GM19193 (cell line): ENCODE data around the gene SYCN.

Experiments
- POLR2A ChIP-seq: IDR thresholded peaks from 4 replicates; pipeline ENCODE4 v1.6.1; 2011; ENCODE audit not compliant: insufficient read depth, insufficient read length; ENCODE audit errors: extremely low read depth

The SYCN gene

GRCh38 chr19:39169143-39169810 lies 34.8 kb downstream of the SYCN start:
- TF ChIP-seq POLR2A, result no peak

DNA sequence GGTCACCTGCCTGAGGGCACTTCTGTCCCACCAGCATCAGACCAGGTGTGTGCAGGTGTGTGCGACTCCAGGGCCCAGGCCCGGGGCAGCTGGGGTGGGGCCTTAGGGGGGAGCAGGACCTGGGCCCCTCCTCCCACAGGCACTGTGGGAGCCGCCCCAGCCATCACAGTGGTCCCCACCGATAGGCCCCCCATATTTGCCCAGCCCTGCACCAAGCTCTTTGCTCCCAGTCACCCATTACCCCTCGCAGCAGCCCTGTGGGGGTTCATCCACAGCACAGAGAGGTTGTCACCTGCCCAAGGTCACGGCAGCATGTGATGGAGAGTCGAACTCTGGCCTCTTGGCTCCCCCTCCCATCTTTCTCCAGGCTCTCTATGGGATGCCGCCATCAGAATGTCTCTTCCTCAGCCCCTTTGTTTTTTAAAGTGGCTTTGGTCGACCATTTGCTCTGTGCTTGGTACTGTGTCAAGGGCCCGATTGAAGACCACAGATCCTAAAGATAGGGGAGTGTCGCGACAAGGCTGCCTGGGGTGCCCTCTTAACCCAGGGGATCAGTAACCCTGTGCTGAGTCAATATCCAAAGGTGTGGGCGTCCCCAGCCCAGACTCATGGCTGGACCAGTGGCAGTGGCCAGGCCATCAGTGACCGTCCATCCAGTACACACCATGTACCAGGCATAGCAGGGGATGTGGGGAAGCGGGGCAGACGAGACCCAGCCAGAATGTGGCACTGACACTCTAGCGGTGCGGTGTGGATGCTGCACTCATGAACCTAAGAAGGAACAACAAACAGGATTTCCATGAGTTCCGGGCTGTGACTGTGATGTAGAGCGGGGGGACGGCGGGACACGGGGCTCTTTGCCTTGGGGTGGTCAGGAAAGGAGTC lies 35.6 kb downstream of the SYCN start:
- no peak for TF ChIP-seq POLR2A

GRCh38 chr19:39167461-39168257 lies 36.4 kb downstream of the SYCN start:
- TF ChIP-seq POLR2A, result no peak

- no peak for TF ChIP-seq POLR2A
These were observed 37.3 kb downstream of the SYCN start for GRCh38 chr19:39166571-39167391.

DNA sequence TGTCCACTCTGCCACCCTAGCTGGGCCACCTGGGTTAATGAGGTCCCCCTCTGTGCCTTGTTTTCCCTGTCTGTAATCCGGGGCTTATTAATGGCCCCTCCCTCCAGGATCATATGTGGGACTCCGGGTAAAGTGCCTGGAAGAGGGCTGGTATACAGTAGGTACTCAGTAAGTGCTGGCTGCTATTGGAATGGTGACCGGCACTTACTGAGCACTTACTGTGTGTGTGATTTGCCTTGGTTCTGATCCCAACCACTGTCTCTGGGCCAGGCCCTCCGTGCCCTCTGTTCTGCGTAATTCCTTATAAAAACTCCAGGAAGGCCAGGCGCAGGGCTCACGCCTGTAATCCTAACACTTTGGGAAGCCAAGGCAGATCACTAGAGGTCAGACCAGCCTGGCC lies 38.2 kb downstream of the SYCN start:
- TF ChIP-seq POLR2A, result no peak

GRCh38 chr19:39164289-39164688 lies 39.8 kb downstream of the SYCN start:
- TF ChIP-seq POLR2A, result no peak

- no peak for TF ChIP-seq POLR2A
These were observed 40.4 kb downstream of the SYCN start for GRCh38 chr19:39163621-39164020.

DNA sequence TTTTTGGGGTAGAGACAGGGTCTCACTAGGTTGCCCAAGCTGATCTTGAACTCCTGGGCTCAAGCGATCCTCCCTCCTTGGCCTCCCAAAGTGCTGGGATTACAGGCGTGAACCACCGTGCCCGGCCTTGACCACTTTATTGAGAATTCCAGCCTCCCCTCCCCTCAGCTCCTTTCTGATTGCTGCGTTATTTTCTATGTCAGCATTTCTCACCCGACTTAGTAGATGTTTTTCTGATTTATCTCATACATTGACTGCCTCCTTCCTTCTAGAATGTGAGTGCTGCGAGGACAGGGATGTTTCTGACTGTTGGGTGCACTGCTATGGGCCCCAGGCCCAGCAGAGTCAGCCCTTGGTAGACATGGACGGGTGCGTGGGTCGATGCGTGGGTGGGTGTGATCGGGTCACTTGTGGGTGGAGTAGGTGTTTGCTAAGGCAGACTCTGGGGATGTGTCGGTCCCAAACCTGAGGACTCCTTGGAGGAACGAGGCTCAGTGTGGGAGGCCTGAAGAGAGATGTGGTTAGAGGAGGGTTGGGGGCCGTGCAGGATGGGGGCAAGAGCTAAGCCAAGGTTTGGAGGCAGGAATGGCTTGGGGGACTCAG lies 41.5 kb downstream of the SYCN start:
- TF ChIP-seq POLR2A, result no peak

DNA sequence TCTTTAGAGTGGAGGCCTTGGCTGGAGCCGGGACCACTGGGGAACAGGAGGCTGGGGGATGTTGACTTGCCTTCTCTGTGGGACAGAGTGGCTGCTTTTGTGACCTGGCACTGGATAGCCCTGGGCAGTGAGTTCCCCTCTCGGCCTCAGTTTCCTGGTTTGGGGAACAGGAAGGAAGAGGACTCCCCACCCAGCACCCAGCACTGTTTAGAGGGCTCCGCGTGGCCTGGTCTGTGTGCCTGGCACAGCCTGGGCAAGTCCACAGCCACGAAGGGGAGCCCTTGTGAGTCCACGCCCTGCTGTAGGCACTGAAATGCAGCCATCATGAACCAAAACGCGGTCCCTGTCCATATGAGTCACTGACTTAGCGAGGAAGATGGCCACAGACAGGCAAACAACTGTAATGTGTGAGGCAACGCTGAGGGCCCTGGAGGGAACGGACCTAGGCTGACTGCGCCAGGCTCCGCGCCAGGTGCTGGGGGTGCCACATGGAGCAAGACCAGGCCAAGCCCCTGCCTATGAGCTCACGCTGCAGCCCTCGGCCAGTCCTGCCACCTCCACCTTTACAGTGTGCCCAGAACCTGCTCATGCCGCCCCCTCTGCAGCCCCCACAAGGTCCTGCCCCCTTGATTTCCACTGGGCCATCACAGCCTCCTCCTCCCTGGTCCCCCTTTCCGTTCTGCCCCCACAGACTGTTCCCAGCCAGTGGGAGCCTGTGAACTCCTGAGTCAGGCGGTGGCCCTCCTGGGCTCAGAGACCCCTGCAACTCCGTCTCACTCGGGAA lies 43.0 kb downstream of the SYCN start:
- TF ChIP-seq POLR2A, result no peak

DNA sequence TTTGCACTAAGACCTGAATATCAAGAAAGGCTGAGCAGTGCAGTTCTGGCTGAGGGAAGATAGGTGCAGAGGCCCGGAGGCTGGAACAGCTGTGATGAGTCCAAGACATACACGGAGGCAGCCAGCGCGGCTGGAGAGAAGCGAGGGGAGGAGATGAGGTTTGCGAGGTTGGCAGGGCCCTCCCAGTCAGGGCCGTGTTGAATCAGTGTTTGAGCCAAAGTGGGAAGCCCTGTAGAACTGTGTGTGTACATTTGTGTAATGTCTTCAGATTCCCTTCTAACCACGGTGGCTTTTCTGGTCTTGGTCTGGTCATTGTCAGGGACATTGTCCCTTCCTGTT lies 43.6 kb downstream of the SYCN start:
- TF ChIP-seq POLR2A, result no peak

- TF ChIP-seq POLR2A, result no peak
These were observed 45.3 kb downstream of the SYCN start for GRCh38 chr19:39158646-39159260.

DNA sequence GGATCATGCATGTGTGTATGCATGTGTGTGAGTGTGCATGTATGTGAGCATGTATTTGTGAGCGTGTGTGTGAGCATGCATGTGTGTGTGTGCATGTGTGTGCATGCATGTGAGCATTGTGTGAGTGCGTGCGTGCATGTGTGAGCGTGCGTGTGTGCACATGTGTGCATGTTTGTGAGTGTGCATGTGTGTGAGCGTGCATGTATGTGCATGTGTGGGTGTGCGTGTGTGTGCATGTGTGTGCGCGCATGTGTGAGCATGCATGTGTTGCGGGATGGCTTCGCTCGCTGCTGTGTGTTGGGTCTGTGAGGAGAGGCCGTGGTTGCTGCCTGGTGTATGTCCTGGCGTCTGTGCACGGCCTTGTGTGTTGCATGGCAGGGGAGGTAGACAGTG lies 46.1 kb downstream of the SYCN start:
- no peak for TF ChIP-seq POLR2A
